Rectal smooth muscle tissue (tissue), 1 donor: Measurements from ENCODE around the gene KCTD6.
A peak's percentile ranks its signal among the peaks of the same experiment; 100 is the strongest.

Experiments
- H3K27ac ChIP-seq: one replicate; pipeline ENCODE4 v1.7.0; 2013; ENCODE audit warnings: low read depth, low read length, inconsistent platforms
- H3K27me3 ChIP-seq: one replicate; pipeline ENCODE4 v1.7.0; 2013; ENCODE audit warnings: low read length; ENCODE audit not compliant: control insufficient read depth, insufficient read depth
- H3K36me3 ChIP-seq: one replicate; pipeline ENCODE4 v1.7.0; 2013; ENCODE audit warnings: low read length; ENCODE audit not compliant: control insufficient read depth, insufficient read depth
- H3K4me1 ChIP-seq: one replicate; pipeline ENCODE4 v1.7.0; 2013; ENCODE audit warnings: low read length; ENCODE audit not compliant: control insufficient read depth, insufficient read depth
- H3K4me3 ChIP-seq: one replicate; pipeline ENCODE4 v1.7.0; 2013; ENCODE audit warnings: low read length
- H3K9ac ChIP-seq: one replicate; pipeline ENCODE4 v1.7.0; 2013; ENCODE audit warnings: low read length

KCTD6 gene

GRCh38 chr3:58491506-58492402, at the start of gene KCTD6:
KCTD6 (plus strand) TSS chr3:58492096; CDS start chr3:58498756, 6,660 bp downstream.
- H3K36me3 ChIP-seq: no peaks in the 10 kb centered on the region
- peak within 1 kb of the TSS; percentile 75 for H3K27ac ChIP-seq
- H3K9ac ChIP-seq: peak within 1 kb of the TSS; percentile 80
- peaks cover 19% of the 10 kb centered on the region for H3K4me1 ChIP-seq
- H3K4me3 ChIP-seq: peak within 1 kb of the TSS; percentile 82
- H3K27me3 ChIP-seq: no peaks in the 10 kb centered on the region

- Histone ChIP-seq H3K27ac (no peak overlapping the region), H3K4me3 (no peak overlapping the region)
These were observed 39.7 kb upstream of the KCTD6 start for GRCh38 chr3:58452176-58452575.

GRCh38 chr3:58459160-58459559, 32.7 kb upstream of the KCTD6 start:
- Histone ChIP-seq H3K4me1 (no peaks in the 10 kb centered on the region), H3K27me3 (no peaks in the 10 kb centered on the region), H3K9ac (no peak overlapping the region), H3K4me3 (no peak overlapping the region), H3K27ac (no peak overlapping the region), H3K36me3 (no peaks in the 10 kb centered on the region)

More at GRCh38 chr3:58452176-58452575, 39.7 kb upstream of the KCTD6 start:
- Histone ChIP-seq H3K27me3 (no peaks in the 10 kb centered on the region), H3K4me1 (no peaks in the 10 kb centered on the region), H3K36me3 (no peaks in the 10 kb centered on the region), H3K9ac (no peak overlapping the region)

GRCh38 chr3:58462829-58463180, 29.1 kb upstream of the KCTD6 start:
- Histone ChIP-seq H3K36me3 (no peaks in the 10 kb centered on the region), H3K27ac (no peak overlapping the region), H3K4me1 (no peaks in the 10 kb centered on the region), H3K9ac (no peak overlapping the region), H3K4me3 (no peak overlapping the region), H3K27me3 (no peaks in the 10 kb centered on the region)

GRCh38 chr3:58463181-58463941, 28.5 kb upstream of the KCTD6 start:
- Histone ChIP-seq H3K27ac (no peak overlapping the region), H3K9ac (no peak overlapping the region), H3K4me1 (no peaks in the 10 kb centered on the region), H3K27me3 (no peaks in the 10 kb centered on the region), H3K4me3 (peak overlapping the region; percentile 35), H3K36me3 (no peaks in the 10 kb centered on the region)

GRCh38 chr3:58463942-58464271, 28.0 kb upstream of the KCTD6 start:
- Histone ChIP-seq H3K9ac (no peak overlapping the region), H3K27me3 (no peaks in the 10 kb centered on the region), H3K36me3 (no peaks in the 10 kb centered on the region), H3K4me1 (no peaks in the 10 kb centered on the region), H3K4me3 (peak overlapping the region; percentile 35), H3K27ac (no peak overlapping the region)

GRCh38 chr3:58464866-58465265, 27.0 kb upstream of the KCTD6 start:
- no peaks in the 10 kb centered on the region for H3K36me3 ChIP-seq
- H3K4me1 ChIP-seq: no peaks in the 10 kb centered on the region
- no peak overlapping the region for H3K27ac ChIP-seq
- H3K27me3 ChIP-seq: no peaks in the 10 kb centered on the region
- H3K4me3 ChIP-seq: no peak overlapping the region
- no peak overlapping the region for H3K9ac ChIP-seq

GRCh38 chr3:58466899-58467563, 24.9 kb upstream of the KCTD6 start:
- Histone ChIP-seq H3K4me3 (no peak overlapping the region), H3K4me1 (no peaks in the 10 kb centered on the region), H3K27ac (no peak overlapping the region), H3K27me3 (no peaks in the 10 kb centered on the region), H3K9ac (no peak overlapping the region), H3K36me3 (no peaks in the 10 kb centered on the region)

- H3K4me3 ChIP-seq: no peak overlapping the region
- no peaks in the 10 kb centered on the region for H3K36me3 ChIP-seq
- H3K9ac ChIP-seq: no peak overlapping the region
- no peaks in the 10 kb centered on the region for H3K4me1 ChIP-seq
- H3K27ac ChIP-seq: no peak overlapping the region
- no peaks in the 10 kb centered on the region for H3K27me3 ChIP-seq
These were observed 22.8 kb upstream of the KCTD6 start for GRCh38 chr3:58469096-58469495.

- Histone ChIP-seq H3K4me1 (no peaks in the 10 kb centered on the region), H3K9ac (no peak overlapping the region), H3K27me3 (no peaks in the 10 kb centered on the region), H3K27ac (no peak overlapping the region), H3K36me3 (no peaks in the 10 kb centered on the region), H3K4me3 (no peak overlapping the region)
These were observed 21.4 kb upstream of the KCTD6 start for GRCh38 chr3:58470363-58471024.

GRCh38 chr3:58471025-58471887, 20.6 kb upstream of the KCTD6 start:
- Histone ChIP-seq H3K36me3 (no peaks in the 10 kb centered on the region), H3K27me3 (no peaks in the 10 kb centered on the region), H3K4me1 (no peaks in the 10 kb centered on the region), H3K27ac (no peak overlapping the region), H3K9ac (no peak overlapping the region), H3K4me3 (no peak overlapping the region)
